ENCODE measurements around the gene SYNE1.

SYNE1 gene

DNA sequence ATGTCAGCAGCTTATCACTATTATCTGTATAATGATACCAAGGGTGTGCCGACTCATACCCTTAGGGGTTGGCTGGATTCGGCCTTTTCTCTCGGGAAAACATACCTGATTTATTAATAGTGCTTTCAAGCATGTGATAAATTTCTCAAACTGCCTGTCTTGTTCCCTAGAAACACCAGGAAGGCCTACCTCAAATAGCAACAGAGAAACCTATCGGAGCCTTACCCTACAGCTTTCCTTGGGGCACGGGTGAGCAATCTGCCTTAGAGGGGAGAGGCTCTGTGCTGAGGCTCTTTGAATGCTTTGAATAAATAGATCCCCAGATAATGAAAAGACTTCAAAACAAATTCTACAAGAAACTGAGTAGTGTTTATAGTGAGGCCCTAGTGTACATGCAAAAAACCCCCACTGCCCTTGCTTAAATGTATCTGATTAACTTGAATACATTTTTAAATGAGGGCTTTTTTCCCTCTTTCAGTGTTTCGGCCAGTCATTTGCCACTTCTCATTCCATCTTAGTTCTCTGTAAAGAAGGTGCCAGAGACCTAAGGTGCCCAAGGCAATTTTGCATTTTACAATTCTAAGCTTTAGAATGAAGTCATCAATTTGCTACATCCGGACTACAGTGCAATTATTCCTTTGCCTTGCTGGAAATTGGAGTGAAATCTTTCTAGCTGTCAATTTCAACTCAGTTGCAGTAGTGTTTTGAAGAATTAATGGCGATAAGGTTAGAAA is 509.6 kb downstream of the SYNE1 start:
- DNase-seq, result no peak

DNA sequence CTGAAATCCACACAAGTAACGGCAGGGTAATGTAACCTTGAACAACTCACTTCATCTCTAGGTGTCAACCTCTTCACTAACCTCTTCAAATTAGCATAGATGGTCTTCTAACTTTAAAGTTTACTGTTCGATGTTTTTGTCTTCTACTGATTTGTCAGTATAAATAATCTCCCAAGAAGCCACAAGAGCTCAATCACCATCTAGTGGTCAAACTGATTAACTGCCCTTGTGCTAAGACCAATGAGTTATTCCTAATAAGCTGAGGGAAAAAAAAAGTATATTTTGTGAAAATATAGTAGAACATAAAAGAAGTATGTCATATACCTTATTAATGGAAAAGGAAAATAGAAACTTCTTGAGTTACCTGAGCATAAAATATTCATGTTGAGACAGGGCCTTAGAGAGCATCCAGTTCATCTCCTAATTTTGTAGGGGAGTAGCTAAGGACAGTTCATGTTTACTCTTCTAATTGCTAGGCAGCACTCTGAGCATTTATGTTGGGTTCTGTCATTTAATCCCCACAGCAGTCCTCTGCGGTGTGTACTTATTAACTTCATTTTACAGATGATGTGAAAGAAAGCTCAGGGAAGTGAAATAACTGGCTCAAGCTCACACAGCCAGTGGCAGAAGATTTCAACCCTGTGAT is 512.6 kb downstream of the SYNE1 start:
- DNase-seq, result no peak

DNA sequence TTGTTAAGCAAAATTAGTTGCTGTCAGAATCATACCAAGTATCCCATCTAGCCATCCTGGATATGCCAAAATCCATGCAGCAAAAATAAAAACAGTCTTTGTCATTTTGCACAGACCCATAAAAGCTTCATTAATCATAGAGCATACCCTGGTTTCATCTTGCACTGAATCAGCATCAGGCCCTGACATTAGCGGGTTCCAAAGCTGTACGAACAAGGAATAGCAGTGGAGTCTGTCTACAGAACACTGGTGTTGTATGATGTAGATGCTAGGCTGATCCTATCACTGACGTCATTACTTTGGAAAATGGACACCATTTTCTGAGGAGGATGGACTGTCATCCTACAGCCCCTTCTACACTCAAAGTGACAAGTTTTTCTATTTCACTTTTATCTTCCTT is 514.1 kb downstream of the SYNE1 start:
- no peak for DNase-seq

DNA sequence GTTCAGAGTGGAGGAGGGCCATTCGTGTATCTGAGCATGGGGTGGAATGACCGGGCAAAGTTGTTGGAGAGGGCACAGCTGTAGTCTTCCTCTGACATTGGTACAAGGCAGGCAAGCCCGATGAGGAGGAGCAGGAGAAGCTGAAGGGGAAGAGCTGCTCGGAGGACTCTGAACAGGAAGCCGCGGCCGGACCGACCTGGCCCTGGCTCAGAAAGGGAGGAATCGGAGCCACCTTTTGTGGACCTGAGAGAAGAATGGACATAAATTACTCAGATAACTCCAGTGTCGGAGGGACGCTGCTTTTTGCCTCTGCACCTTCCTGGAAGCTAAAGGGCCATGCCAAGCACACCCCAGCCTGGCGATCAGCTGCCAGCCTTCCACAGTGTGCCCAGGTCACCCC is 514.7 kb downstream of the SYNE1 start:
- no peak for DNase-seq

DNA sequence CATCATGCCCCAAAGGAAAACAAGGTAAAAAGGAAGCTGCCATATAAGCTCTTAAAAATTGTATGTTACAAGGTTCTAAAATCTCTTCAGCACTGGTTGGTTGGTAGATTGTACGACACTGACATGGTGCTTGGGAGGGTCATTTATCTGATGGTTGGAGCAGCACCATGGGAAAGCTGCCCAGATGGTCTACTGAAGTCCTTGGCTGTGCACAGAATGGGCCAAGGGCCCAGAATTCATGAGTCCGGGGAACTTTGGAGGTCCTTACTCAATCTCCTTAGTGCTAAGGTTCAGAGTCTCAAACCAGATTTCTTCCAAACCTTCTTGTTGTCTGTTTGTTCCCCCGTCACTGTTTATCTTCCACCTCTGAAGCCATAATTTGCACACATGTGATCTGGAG is 515.3 kb downstream of the SYNE1 start:
- no peak for DNase-seq

DNA sequence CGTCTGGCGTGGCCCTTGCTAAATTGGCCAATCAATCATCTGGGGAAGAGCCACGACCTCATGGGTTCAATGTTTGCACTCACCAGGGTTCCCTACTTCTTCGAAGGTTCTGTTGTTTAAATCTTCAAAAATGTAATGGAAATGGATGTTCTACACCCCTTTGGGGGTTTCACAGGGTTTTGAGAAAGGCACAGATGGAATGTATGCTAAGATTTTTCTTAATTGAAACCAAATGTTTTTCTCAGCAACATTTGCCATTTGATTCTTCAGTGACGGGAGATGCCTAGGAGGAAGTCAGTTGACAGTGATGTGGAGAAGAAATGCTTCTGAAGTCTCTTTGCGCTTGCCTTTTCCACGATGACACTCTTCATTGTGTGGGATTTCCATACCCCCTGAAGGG is 517.3 kb downstream of the SYNE1 start:
- no peak for DNase-seq

DNA sequence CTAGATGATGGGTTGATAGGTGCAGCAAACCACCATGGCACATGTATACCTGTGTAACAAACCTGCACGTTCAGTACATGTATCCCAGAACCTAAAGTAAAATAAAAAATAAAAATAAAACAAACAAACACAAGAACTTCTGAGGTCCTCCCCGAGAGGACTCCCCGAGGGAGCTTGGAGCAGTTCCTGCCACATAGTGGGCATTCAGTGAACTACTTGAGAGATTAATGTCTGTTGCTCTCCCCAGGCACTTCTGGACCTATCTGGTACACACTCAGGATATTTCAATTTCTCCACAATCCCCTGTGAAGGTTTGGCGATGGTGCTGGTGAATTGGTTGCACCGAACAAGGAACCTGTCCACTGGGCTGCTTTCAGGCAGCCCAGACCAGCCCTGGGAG is 518.5 kb downstream of the SYNE1 start:
- DNase-seq, result no peak

DNA sequence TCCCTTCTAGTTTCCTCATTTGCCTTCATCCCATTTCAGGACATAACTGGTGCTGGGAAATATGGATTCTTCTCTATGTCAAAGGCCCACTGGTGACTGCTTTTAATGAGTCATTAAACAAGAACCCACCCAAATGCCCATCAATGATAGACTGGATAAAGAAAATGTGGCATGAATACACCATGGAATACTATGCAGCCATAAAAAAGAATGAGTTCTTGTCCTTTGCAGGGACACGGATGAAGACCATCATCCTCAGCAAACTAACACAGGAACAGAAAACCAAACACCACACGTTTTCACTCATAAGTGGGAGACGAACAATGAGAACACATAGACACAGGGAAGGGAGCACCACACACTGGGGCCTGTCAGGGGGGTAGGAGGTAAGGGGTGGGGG is 518.9 kb downstream of the SYNE1 start:
- no peak for DNase-seq

DNA sequence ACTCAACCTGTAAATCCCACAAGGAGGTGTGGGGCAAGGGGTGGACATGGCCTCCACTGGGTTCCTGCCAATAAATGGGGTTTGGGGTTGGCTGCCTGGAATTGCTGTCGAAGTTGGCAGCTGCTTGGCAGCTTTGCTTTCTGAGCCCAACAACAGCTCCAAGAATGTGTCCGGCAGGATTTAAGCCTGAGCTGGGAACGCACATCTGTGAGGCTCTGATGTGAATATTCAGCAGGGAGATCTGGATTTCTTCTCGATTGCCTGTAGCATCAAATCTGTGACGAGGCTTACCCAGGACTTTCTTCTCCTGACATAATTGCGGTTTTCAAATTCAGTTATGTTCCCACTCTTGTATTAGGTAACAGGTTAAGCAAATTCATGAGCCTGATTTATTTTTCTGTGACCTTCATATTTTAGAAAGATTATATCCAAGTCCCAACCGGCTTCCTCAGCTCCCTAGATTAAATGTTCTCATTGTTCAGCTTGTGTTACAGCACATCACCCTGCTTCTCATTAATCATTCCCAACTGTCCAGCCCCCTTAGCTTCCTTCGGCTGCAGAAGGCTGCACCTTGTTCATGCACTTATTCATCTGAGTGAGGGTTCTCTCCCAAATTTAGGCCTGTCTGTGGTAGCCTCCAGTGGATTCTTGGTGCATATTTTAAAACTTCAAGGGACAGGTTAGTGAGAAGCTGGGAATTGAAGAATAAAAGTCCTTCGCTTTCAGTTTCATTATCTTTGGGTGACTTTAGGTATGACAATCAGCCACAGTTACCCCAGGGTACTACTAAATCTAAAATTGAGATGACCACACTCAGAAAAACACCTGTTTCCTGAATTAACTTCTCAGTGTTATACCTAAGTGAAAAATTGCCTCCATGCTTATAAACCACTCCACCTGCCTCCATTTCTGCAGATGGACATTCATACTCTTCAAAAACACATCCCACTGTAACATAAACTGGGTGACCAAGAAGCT is 519.7 kb downstream of the SYNE1 start:
- DNase-seq, result no peak

DNA sequence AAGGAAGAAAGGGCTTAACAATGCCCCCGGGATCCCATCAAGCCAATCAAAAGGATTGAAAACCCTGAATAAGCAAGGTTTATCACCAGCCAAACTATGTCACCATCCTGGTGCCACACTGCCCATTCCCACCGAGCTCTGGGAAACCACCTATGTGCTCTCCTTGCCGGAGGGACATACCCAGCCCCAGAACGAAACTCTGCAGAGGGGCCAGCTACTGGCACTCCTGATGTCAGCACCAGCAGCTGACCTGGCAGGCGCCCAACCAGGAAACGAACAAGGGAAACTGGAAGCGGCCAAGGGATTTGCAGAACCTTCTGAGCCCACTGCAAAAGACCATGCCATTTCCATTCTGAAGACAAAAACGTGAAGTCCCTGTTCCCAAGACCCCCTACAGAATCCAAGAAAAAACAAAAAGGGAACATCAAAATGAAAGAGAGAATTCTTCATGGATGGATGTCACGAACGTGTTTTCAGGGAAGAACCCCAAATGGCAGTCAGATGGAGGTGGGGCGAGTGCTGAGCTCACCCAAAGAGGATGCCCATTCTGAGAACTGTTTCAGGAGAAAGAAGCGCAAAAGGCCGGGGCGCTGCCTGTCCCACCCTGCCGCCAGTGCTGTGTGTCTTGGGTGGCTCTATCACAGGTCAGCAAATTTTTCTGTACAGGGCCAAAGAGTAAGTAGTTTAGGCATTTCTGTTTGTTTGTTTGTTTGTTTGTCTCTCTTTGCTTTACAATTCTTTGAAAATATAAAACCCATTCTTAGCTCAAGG is 524.5 kb downstream of the SYNE1 start:
- DNase-seq, result no peak

DNA sequence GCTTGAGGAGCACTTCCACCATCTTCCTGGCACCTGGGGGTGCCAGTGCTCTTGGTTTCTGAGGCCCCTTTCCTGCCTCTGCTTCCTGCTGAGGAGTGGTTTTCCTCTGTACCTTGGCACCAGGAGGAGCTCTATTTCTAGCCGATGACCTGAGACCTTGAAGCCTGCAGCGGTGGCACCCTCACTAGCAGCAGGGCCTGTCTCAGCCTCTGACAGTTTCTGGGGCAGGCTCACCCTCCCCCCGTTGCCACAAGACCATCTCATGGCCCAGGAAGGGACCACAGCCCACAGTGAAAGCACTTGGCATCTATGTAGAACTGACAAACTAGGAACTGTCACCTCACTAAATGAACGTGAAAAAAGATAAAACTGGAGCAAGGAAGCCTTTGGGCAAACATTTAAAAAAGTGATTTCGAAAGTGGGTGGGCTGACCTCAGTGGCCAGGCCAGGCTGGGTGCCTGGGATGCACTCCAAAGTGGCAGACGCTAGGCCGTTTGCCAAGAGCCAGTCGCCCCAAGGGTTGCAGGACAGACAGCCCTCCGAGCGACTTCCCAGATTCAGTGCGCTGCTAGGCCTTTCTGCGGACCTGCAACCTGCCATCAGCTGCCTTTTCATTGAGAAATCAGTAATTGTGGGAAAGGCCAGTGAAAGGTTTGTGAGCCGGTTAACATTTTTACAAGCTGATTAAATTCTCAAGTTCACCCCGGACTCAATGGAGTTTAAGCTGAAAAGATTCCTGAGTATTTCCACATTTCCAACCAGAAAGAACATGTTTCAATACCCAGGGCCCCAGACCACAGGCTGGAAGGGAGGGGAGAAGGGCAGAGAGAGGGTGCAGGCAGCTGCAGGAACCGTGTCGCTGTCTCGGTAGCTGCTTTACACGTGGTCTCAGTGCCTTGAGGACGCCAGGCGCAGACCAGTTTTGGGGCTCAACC is 526.0 kb downstream of the SYNE1 start:
- DNase-seq, result no peak

DNA sequence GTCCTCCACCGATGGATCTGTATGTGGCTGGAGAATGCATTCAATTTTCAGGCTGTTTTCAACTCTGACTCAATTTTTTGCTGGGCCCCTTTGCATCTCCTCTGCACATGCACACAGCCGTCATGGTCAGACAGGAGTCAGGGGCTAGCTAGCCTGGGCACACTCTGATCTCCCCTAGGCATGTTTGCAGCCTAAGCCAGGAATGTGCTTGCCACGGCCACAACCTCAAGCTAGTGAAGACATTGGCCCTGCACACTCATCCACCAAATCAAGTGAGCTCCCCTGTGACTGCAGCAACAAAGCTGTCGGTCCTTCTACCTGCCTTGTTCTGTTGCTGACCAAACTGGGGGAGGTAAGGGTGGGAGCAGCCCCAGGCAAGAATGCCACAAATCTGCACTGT is 529.2 kb downstream of the SYNE1 start:
- DNase-seq, result no peak

DNA sequence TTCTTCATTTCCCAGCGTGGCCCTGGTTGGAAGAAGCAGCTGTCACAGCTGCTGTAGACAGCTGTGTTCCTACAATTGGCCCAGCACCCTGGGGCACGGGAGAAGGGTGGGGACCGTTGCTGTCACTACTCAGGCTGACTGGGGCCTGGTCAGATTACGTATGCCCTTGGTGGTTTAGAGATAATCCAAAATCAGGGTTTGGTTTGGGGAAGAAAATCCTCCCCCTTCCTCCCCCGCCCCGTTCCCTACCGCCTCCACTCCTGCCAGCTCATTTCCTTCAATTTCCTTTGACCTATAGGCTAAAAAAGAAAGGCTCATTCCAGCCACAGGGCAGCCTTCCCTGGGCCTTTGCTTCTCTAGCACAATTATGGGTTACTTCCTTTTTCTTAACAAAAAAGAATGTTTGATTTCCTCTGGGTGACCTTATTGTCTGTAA is 537.0 kb downstream of the SYNE1 start:
- DNase-seq, result no peak

DNA sequence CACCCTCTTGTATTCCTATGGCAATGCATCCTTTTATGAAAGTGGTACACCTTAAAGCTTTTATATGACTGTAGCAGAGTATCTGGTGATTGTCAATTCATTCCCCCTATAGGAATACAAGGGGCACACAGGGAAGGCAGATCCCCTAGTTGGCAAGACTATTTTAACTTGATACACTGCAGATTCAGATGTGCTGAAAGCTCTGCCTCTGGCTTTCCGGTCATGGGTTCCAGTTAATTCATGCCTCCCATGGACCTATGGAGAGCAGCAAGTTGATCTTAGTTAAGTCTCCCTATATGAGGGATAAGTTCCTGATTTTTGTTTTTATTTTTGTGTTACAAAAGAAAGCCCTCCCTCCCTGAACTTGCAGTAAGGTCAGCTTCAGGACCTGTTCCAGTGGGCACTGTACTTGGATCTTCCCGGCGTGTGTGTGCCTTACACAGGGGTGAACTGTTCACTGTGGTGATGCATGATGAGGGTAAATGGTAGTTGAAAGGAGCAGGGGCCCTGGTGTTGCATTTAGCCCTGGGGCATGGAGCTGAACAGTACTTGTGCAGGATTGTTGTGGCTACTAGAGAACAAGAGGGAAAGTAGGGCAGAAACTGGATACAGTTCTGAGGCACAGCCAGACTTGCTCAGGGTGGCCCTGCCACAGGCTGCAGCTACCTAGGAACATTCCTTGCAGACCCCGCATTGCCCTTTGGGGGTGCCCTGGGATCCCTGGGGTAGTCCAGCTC is 537.5 kb downstream of the SYNE1 start:
- no peak for DNase-seq

DNA sequence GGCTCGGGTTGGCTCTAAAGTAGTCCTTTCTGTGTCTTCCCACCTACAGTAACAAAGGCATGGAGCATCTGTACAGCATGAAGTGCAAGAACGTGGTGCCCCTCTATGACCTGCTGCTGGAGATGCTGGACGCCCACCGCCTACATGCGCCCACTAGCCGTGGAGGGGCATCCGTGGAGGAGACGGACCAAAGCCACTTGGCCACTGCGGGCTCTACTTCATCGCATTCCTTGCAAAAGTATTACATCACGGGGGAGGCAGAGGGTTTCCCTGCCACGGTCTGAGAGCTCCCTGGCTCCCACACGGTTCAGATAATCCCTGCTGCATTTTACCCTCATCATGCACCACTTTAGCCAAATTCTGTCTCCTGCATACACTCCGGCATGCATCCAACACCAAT is 538.5 kb downstream of the SYNE1 start:
- DNase-seq, result no peak

DNA sequence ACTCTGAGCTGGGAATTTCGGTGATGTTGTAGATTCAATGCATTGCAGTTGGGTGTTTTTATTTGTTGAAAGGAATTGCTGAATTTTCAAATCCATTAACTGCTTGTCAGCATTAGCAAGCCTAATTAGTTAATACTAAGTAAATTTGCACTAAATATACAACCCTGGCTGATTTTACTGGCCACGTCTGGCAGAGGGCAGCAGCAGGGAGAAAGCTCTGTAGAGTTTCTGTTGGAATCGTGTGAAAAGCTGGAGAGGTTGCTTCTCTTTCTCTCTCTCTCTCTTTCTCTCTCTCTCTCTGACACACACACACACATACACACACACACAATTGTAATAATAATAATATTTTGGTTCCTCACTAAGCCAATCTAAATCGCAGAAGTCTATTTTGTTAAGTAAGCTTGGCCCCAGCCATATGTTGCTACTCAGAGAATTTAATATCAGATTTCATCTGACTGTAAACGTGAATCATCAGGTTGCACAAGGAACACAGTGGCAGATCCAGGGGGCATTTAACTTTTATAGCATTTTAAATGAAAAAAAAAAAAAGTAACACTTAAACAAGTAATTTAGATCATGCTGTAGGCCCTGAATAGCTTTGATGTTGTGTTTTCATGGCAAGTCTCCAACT is 540.2 kb downstream of the SYNE1 start:
- DNase-seq, result no peak

DNA sequence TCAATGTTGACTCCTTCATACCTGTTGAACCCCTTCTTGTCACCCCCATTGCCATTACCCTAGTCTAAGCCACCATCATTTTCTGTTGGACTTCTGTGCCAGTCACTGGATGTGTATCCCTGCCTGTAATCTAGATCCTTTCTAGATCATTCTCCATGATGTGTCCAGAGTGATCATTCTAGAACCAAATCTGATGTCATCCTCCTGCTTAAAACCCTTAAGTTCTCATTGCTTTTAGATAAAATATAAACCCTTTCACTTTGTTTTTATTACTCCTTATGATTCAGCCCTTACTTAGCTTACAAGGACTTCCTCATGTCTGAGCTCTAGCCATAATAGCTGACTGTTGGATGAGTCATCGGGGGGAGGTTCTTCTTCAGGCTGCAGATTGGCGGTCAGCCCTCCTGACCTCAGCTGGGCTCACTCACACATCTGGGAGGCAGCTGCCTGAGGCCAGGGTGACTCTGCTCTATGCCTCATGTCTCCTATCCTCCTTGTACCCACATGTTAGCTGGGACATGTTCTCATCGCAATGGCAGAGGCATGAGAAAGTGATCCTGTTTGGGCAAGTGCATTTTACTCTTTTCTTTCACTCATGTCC is 542.1 kb downstream of the SYNE1 start:
- peak; percentile 28 to 53 for DNase-seq

DNA sequence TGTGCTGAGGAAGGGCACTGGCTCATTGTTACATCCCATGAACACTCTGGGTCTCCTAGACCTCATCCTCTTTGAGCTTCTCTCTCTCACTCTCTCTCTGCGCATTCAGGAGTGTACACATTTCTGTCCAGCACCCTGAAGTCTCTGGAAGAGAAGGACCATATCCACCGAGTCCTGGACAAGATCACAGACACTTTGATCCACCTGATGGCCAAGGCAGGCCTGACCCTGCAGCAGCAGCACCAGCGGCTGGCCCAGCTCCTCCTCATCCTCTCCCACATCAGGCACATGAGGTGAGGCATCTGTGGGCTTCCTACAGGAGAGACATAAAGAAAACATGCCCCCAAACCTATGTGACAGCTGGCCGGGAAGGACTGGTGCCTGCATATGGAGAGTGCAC is 542.9 kb downstream of the SYNE1 start:
- no peak for DNase-seq

DNA sequence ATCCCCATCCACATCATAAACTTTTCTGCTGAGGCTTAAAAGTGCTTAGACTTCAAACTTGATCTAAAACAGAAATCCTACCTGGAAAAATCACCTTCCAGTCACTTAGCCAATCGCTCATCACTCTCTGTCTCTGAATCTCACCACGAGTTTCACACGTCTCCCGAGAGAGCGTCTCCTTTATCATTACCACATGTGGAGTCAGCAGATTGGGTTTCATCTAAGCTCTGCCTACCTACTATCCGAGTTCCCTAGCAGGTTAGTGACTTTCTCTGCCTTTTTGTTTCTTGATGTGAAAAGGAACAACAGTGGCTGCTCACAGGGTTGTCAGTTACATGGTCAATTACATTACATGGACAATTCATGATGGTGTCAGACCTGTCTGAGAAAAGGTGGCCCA is 543.5 kb downstream of the SYNE1 start:
- DNase-seq, result no peak

DNA sequence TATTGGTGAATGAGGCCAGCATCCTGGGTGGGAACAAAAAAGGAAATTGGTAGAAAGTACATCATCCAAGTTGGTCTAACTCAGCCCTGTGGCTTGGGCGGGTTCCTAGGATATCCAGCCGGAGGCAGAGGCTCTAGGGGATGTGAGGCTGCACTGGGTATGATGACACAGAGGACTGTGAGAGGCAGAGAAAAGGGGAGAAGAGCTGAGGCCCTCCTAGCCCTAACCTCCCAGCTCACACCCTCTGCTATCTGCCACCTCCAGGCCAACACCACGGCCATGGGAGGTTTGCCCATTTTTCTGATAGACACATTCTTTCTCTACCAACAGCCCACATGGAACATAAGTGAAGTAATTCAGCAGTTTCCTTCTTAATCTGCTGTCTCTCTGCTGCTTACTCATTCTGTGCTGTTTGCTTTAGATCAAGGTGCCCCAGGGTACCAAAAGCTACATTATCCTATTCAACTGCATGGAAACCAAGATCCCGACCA is 545.3 kb downstream of the SYNE1 start:
- no peak for DNase-seq

Measured in activated T-cell treated with anti-CD3 and anti-CD28 coated beads, Interleukin-2, amount 50 U/mL, for 48 hours (primary cell).